Epidermal melanocyte (primary cell): ENCODE results near the gene GALNT17.

ENCODE experiments used
- DNase-seq: peaks from one replicate; pipeline ENCODE4 v3.0.0; 2011; ENCODE audit warnings: low spot score; ENCODE audit not compliant: insufficient read length

The GALNT17 gene

DNA sequence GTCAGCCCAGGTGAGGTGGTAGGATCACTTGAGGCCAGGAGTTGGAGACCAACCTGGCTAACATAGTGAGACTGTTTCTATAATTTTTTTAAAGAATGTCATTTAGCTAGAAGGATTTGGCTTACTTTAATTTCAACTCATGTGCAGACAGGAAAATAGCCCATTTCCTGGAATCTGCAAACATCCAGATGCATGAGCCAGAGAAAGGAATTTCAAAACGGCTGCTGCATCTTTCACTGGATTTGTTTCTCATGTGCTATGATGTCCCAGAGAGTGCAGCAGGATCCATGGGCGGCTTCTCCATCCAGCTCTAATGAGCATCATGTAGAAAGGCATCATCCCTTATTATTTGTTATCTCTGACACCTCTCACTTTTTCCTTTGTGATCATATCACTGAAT is 149.3 kb downstream of the GALNT17 start:
- no peak for DNase-seq

DNA sequence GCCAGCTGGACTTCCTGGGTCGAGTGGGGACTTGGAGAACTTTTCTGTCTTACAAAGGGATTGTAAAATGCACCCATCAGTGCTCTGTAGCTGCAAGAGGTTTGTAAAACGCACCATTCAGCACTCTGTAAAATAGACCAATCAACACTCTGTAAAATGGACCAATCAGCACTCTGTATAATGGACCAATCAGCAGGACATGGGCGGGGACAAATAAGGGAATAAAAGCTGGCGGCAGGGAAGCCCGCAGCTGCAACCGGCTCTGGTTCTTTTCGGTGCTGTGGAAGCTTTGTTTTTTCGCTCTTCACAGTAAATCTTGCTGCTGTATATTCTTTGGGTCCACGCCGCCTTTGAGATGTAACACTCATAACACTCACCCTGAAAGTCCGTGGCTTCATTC is 151.9 kb downstream of the GALNT17 start:
- DNase-seq = no peak

- DNase-seq = no peak
Measured at GRCh38 chr7:71285571-71286145, 153.7 kb downstream of the GALNT17 start.

- no peak for DNase-seq
Measured at GRCh38 chr7:71286336-71286735, 154.4 kb downstream of the GALNT17 start.

- DNase-seq = no peak
Measured at GRCh38 chr7:71286924-71287323, 155.0 kb downstream of the GALNT17 start.

DNA sequence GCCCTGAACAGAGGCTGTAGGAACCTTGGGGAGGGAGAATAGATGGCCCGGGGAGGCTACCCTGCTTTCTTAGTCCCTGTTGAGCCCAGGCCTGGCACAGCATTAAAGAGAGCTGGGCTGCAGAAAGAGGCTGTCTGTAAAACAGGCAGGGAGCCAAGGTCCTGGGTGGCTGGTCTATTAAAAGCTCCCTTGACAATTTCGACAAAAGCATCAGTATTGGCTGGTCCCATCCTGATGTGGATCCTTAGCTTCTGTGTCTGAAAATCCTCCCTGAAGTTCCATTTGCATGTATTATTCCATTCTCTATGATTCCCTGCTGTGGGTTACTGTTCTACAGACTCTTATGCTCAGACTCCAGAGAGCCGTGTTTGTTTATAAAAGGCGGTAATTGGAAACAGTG is 158.5 kb downstream of the GALNT17 start:
- DNase-seq = no peak

DNA sequence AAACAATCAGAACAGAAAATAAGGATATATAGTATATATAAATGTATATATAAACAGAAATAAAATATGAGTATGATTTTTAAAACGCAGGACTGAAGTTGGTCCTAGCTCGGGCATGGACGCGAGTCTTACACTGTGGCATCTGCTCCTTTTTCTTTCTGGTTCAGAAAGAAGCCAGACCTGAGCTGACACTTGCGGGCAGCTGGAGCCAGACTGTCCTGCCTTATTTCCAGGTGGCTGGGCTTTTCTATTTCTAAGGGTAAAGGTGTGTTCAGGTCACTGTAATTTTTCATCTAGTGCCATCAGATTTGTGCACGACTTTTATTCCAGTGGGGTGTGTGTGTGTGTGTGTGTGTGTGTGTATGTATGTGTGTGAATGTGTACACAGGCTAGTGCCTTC is 166.4 kb downstream of the GALNT17 start:
- no peak for DNase-seq

- DNase-seq = no peak
Measured at GRCh38 chr7:71300086-71300485, 168.1 kb downstream of the GALNT17 start.

DNA sequence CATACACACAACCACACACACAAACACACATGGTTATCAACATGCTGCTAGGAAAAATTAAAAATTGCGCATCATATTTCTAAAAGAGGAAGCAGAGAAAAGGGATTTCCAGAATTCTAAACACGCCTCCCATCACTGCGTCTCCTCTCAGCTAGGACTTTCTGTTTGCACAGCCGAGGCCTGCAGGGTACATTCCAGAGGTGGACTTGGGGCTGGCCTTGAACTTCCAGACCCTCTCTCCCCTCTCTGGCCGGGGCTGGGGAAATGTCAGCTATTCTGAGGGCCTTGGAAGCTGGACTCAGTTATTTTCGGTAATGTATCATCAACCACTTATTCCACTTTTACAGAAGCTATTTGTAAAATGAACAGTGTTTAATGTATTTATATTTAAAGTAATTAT is 168.7 kb downstream of the GALNT17 start:
- no peak for DNase-seq

DNA sequence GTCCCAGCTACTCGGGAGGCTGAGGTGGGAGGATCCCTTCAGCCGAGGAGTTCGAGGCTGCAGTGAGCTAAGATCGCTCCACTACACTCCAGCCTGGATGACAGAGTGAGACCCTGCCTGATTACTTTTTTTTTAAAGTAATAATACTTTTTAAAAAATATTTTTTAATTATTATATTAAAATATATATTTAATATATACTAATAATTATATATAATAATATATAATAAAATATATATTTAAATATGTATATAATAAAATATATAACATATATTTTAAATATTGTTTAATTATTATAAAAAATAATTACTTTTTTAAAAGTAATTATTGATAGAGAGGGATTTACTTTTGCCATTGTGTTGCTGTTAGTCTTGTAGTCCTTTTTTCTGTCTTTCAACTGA is 169.2 kb downstream of the GALNT17 start:
- DNase-seq = no peak

GRCh38 chr7:71303566-71303965 is 171.6 kb downstream of the GALNT17 start:
- DNase-seq = no peak

DNA sequence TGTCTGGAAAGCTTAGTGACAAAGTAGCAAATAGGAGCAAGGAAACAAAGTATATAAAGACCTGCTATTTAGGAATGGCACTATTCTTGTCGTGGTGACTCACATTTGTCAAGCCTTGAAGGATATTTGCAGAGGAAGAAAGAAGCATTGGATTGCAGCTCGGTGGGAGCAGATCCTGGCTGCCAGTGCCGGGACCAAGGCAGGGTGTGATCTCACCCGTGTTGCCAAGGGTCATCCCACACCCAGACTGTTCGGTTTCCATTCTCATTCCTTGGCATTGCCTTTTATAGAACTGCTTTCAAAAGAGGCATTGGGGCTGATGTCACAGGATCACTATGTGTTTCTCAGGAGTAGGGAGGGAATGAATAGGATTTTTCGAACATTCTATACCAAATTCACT is 176.2 kb downstream of the GALNT17 start:
- DNase-seq = no peak

DNA sequence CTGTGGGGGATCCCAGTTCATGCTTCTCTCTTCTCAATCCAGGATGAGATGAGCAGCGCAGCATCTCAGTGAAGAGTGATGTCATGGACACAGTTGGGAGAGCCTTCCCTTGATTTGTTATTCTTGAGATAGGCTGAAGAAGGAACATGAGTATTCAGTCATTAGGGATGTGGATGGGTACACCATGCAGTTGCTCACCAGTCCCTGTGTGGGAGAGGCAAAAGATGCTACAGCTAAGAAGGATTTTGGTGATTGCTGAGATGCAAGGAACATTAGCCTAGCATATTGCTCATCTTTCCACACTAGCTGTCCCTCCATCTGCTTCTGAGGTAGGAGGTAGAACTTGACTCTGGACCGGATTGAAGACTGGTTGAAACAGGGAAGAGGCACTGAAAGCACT is 179.6 kb downstream of the GALNT17 start:
- DNase-seq = no peak

DNA sequence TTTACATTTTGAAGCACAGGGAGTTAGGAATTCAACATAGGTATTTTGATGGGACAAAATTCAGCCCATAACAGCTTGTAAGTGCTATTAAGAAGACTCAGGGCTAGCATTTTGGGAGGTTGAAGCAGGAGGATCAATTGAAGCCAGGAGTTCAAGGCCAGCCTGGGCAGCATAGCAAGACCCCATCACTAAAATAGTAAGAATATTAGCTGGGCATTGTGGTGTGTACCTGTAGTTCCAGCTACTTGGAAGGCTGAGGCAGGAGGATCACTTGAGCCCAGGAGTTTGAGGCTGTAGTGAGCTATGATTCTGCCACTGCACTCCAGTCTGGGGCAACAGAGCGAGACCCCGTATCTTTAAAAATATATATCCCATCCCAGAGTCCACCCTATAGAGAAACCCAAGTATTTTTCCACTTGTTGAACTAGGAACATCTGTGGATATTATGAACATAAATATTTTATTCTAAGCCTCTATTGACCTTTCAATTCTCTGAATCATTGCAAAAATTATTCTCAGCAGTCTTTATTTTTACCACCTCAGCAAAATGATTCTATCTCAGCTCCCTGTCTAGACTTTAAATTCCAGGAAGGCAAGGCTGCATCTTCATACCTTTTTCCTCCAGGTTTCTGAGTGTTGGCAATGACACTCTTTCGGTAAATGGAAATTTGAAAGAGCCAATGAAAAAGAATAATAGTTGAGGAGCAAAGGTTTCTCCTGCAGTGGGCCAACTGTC is 181.0 kb downstream of the GALNT17 start:
- DNase-seq = no peak

DNA sequence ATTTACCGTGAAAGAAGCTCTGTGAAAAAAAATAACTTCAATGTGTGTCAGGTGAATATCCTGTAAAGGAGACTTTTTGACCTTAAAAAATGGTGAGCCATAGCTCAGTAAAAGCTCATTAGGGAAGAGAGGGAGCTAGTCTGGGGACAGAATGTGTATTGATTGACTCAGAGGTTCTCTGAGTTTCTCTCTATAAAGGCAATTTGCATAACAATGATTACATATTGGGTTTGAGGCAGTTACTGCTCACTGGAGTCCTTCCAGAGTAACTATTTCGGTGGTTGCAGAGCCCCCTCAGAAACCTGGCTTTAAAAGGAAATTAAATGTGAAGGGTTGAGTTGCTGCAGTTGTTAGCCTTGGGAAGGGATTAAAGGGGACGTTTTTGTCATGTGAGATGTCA is 181.6 kb downstream of the GALNT17 start:
- no peak for DNase-seq

DNA sequence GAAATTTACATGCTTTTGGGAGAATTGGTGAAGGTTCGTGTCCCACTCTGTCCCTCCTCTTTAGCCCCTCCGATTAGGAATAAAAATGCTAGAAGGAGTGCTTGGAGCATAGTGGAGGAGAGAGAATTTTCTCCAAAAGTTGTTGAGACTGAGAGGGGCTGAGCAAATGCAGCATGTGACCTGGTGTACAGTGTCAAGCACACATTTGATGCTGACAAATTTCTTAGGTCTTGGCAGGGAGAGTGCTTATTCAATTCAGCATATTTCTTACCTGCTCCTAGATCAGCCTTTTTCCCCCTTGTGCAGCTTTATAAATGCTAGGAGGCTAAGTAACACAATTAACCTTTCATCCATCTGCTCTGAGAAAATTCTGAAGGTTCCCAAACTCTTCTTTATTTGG is 189.0 kb downstream of the GALNT17 start:
- DNase-seq = no peak

DNA sequence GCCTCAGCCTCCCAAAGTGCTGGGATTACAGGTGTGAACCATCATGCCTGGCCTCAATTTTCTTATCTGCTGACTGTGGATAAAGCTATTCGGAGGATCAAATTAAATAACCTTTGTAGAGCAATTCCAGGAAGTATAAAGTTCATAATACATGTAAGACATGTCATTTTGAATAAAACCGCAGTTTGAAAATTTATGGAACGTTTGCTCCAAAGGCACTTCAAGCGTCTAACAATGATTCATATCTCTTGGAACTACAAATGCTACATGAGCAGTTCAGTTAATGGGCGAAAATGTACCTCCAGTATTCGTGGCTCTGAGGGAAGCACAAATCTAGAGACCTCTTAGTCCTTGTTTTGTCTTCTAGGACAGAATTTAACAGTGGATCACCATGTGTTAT is 190.3 kb downstream of the GALNT17 start:
- DNase-seq = no peak

DNA sequence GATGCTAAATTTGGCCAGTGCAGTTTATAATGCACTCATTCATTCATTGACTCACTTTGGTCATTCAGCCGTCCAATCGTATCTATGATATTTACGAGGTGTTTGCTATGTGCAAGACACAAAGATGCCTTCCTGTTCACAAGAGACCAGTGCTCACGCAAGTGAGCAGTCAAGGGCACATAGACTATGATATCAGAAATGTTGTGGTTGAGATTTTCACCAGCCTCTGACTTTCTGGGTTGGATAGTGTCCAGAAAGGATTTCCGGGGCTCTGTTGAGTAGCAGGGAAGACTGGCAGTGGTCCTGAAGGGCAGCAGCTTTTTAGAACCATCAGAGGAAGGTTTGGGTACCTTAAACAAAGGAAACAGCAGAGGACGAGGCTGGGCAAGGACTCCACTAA is 191.8 kb downstream of the GALNT17 start:
- no peak for DNase-seq

GRCh38 chr7:71325151-71325550 is 193.2 kb downstream of the GALNT17 start:
- no peak for DNase-seq

DNA sequence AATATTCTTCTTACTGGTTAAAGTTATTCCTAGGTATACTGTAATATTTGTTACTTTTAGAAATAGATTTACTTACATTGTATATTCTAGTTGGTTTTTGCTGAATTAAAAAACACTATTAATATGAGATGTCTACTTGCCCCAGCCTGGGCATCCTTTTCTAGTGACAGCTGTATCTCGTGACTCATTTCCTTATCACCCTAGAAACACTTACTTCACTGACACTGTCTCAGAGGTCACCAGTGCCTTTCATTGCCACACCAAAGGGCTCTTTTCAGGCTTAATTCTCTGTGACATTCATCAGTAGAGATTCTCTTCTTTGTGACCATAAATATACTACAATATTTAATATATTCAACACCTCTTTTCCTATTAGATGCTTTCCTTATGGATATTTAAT is 194.7 kb downstream of the GALNT17 start:
- DNase-seq = no peak

- no peak for DNase-seq
Measured at GRCh38 chr7:71327946-71328345, 196.0 kb downstream of the GALNT17 start.

GRCh38 chr7:71329030-71329660 is 197.2 kb downstream of the GALNT17 start:
- no peak for DNase-seq

GRCh38 chr7:71332207-71332606 is 200.3 kb downstream of the GALNT17 start:
- no peak for DNase-seq
